Psoas muscle (tissue), 8 donors: ENCODE results near the gene TMEM203. TPM values are rescaled to one million over a fixed set of nuclear protein-coding genes. Genes with fewer than 3 reads are reported as not detected.
A peak's percentile ranks its signal among the peaks of the same experiment; 100 is the strongest.
"Not testable (repeated sequence)": the region's sequence is repeated elsewhere in the genome, so short reads cannot be mapped to it uniquely, and the experiment has no call there.

Experiments
- ATAC-seq, 4 donors: fragments of 200-7000 bp; cut with Tn5 transposase; one replicate each; pipeline ENCODE4 v1.9.1; 2020; ENCODE audit warnings: moderate library complexity in 3 of 4, mild to moderate bottlenecking in 2 of 4
- DNase-seq, 2 donors: peaks; one replicate each; pipeline ENCODE4 v3.0.0-alpha.2; 2020
- H3K27ac ChIP-seq: fragments of 200-600 bp; one replicate; pipeline ENCODE4 v1.8.0; 2022
- H3K27me3 ChIP-seq, 3 donors: fragments of 200-600 bp in 1 of 3; one replicate each; pipeline versions ENCODE4 v1.6.1 to v1.8.0; 2013 to 2022; ENCODE audit warnings: low read length in 2 of 3, mild to moderate bottlenecking in 2 of 3, moderate library complexity in 1 of 3; ENCODE audit not compliant: insufficient read depth in 3 of 3
- H3K36me3 ChIP-seq, 2 donors: fragments of 200-600 bp in 1 of 2; one replicate each; pipeline versions ENCODE4 v1.6.1 to v1.8.0; 2013 to 2022; ENCODE audit warnings: low read depth in 1 of 2, mild to moderate bottlenecking in 1 of 2, moderate library complexity in 1 of 2; ENCODE audit not compliant: insufficient read depth in 1 of 2
- H3K4me1 ChIP-seq: fragments of 200-600 bp; one replicate; pipeline ENCODE4 v1.8.0; 2022
- H3K4me3 ChIP-seq: fragments of 200-600 bp; one replicate; pipeline ENCODE4 v1.8.0; 2022; ENCODE audit warnings: mild to moderate bottlenecking
- H3K9me3 ChIP-seq: fragments of 200-600 bp; one replicate; pipeline ENCODE4 v1.8.0; 2022
- WGBS, 3 donors: extraction: QIAGEN DNeasy Blood & Tissue Kit; methylation state at CpG; one replicate each; pipeline versions ENCODE4 v1.1.6 to v1.1.7; 2013; 5-methylcytosine and 5-hydroxymethylcytosine counted together
- intact Hi-C, 2 donors: fragments of 100-400 bp; cut with DNase I; formaldehyde crosslinking; loops; one replicate each; pipeline versions ENCODE4 v1.11.0 to v1.14.2; 2022
- polyA plus RNA-seq, 3 donors: library from polyadenylated mRNA; stranded (reverse); fragments of 200-250 nt; gene quantifications; one replicate each; pipeline ENCODE4 v1.2.3, GENCODE V29; 2013
- total RNA-seq, 4 donors: library from RNA; stranded (reverse); fragmentation: NEBNext Ultra II Directional in 2 of 4; extraction: Animal tissue kit (Norgen Biotek cat#: 25700) in 2 of 4; gene quantifications; one replicate each; pipeline versions ENCODE4 v1.2.1 to v1.2.4, GENCODE V29; 2021 to 2023
- TF ChIP-seq, protein P1 (sequence below): fragments of 200-600 bp; IDR thresholded peaks from one replicate; pipeline ENCODE4 v1.8.0; 2022; ENCODE audit warnings: antibody characterized with exemption
- donor health status: healthy with polysubstance abuse.
- donor health status: DM: no; HTN: no; CAD: no; lungs with moderate emphysema.
- donor health status: Bipolar disorder and iron deficiency.
- donor health status: healthy.
- donor health status: DM: yes; HTN: yes; CAD: no.
- donor health status: DM: no; HTN: no; CAD: no.
- donor health status: DM: no; HTN: no; CAD: no.
- donor health status: DM: yes; HTN: yes; CAD: no.

The TMEM203 gene
- total and polyA plus RNA-seq, 7 donors = 30.6 to 71.6 (median 36.9) TPM

DNA sequence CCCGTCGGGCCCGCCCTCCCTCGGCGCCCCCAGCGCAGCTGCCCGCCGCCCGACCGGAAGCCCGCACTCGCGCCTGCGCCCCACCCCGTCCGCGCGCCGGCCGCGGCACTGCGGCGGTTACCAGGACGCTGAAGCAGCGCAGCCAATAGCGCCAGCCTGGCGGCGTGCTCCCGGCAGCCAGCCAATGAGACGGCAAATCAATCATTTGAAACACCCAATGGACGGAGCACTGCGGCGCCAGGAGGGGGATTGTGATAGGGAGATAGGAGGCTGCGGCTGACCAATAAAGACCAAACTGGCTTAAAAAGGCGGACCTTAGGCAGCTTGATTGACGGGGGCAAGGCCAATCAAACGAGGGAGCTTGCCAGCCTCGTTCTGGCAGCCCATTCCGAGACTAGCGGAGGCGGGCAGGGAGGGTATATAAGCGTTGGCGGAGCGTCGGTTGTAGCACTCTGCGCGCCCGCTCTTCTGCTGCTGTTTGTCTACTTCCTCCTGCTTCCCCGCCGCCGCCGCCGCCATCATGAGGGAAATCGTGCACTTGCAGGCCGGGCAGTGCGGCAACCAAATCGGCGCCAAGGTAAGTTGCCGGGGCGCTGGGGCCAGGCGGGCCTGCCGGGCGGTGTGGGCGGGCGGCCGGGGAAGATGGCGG, 35.5 kb upstream of the TMEM203 start, which contains the start of gene TUBB4B:
Gene TUBB4B (plus strand): TSS at position 447 of the 649 bp plus-strand sequence. CDS start 74 bp downstream, at position 521.
- intact Hi-C loops = no loop called here
- 0 to 2% (median 1%) methylated on average over 48 to 67 of the region's 67 CpGs for WGBS, 3 donors
- H3K4me3 ChIP-seq = peak within 1 kb of the TSS; percentile 97
- ATAC-seq (peak; percentile 80 to 90 (median 84)), DNase-seq (peak; percentile 100)
- H3K9me3 ChIP-seq = no peaks in the 10 kb centered on the region
- peak within 1 kb of the TSS; percentile 98 for H3K27ac ChIP-seq
- TF ChIP-seq, protein P1, sequence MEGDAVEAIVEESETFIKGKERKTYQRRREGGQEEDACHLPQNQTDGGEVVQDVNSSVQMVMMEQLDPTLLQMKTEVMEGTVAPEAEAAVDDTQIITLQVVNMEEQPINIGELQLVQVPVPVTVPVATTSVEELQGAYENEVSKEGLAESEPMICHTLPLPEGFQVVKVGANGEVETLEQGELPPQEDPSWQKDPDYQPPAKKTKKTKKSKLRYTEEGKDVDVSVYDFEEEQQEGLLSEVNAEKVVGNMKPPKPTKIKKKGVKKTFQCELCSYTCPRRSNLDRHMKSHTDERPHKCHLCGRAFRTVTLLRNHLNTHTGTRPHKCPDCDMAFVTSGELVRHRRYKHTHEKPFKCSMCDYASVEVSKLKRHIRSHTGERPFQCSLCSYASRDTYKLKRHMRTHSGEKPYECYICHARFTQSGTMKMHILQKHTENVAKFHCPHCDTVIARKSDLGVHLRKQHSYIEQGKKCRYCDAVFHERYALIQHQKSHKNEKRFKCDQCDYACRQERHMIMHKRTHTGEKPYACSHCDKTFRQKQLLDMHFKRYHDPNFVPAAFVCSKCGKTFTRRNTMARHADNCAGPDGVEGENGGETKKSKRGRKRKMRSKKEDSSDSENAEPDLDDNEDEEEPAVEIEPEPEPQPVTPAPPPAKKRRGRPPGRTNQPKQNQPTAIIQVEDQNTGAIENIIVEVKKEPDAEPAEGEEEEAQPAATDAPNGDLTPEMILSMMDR = no peak
- H3K36me3 ChIP-seq = peaks cover 0 to 23% of the 10 kb centered on the region in 2 donors
- H3K4me1 ChIP-seq = peaks cover 63% of the 10 kb centered on the region
- no peaks in the 10 kb centered on the region for H3K27me3 ChIP-seq

DNA sequence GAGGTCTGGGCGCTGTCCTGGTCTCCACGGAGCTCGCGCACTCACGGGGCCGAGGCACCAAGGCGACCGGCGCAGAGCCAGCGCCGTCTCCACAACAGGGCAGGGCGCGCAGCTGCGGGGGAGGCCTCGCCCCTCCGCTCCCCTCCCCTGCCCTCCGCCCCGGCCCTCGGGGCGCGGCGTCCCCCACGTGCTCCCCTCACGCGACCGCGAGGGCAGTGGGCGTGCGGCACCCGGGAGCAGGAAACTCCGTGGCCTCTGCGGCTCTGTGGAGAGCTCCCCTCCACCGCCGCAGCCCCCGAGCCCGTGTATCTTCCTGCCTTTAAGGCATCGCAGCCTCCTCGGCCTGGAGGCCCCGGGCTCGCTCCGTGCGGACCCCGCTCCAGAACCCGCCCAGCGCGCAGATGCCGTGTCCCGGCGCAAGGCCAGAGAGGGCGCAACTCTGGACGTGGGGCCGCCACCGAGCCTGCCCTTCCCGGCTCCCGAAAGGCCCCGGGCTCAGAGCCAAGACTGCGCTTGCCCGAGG, 34.9 kb upstream of the TMEM203 start:
- intact Hi-C loops = no loop called here
- peaks cover 65% of the 10 kb centered on the region for H3K4me1 ChIP-seq
- ATAC-seq (peak; percentile 29 to 46 (median 42)), DNase-seq (peak; percentile 80 to 88)
- 0 to 1% (median 0%) methylated on average over 39 to 58 of the region's 58 CpGs for WGBS, 3 donors
- H3K9me3 ChIP-seq = no peaks in the 10 kb centered on the region
- H3K4me3 ChIP-seq = peak overlapping the region; percentile 97
- peaks cover 0 to 23% of the 10 kb centered on the region in 2 donors for H3K36me3 ChIP-seq
- H3K27ac ChIP-seq = peak overlapping the region; percentile 98
- TF ChIP-seq, protein P1 = no peak
- H3K27me3 ChIP-seq = no peaks in the 10 kb centered on the region

DNA sequence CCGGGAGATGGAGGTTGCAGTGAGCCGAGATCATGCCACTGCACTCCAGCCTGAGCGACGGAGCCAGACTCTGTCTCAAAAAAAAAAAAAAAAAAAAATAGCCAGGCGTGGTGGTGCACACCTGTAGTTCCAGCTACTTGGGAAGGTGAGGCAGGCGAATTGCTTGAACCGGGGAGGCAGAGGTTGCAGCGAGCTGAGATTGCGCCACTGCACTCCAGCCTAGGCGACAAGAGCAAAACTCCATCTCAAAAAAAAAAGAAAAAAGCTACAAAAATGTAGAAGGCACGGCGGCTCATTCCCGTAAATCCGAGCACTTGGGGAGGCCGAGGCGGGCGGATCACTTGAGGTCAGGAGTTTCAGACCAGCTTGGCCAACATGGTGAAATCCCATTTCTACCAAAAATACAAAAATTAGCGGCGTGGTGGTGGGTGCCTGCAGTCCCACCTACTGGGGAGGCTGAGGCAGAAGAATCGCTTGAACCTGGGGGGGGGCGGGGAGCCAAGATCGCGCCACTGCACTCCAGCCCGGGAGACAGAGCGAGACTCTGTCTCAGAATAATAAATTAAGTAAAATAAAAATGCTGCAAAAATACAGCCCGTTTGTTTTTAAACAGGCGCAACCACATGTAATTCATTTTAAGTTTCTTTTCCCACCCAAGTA, 34.2 kb upstream of the TMEM203 start:
- 50 to 55% (median 52%) methylated on average over 27 of the region's 27 CpGs for WGBS, 3 donors
- DNase-seq, H3K27me3 ChIP-seq, ATAC-seq, H3K9me3 ChIP-seq, intact Hi-C loops: not testable (repeated sequence)
- peaks cover 0 to 23% of the 10 kb centered on the region in 2 donors for H3K36me3 ChIP-seq
- peaks cover 62% of the 10 kb centered on the region for H3K4me1 ChIP-seq
- H3K4me3 ChIP-seq = peak overlapping the region; percentile 97
- H3K27ac ChIP-seq = peak overlapping the region; percentile 98

DNA sequence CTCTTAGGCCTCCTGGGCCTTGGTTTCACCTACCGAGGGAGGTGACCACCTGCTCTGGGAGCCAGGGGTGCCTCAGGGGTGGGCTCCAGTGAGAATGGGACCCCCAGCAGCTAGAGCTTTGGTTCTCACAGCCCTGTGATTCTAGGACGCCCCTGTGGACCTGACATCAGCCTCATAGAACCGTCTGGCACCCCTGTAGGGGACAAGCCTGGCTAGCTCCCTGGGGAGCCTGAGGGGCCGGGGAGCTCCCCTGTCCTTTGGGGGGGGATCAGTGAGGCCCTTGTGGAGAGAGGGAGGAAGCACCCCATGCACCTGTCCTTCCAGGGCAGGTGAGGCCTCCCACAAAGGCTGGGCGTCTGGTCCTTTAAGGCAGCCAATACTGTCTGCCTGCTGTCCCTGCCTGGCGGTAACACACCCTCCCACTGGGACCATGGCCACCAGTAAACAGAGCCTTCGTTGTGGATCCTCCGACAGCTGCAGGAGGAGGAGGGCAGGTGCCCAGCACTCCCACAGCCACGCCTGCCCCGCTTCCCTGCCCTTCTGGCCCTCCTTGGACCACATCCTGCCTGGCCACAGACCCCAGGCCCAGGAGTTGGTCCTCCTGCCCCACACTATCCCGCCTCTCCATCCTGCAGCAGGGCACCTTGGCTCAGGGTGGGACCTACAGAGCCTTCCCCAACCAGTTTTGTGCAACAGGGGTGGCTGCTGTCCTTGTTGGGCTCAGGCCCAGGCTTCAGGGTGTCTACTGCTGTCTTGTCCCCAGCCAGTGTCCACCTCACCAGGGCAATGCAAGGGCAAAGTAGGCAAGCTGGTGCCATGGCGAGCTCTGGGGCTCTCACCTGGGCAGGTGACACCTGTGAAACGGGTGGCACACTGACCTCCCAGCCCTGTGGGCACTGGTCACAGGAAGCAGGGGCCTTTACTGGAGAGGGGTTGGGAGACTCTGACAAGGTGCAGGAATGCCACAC, 32.6 kb upstream of the TMEM203 start:
- peak in 1 of 2 donors; percentile 68 for DNase-seq
- no peak overlapping the region for H3K4me3 ChIP-seq
- TF ChIP-seq, protein P1 = no peak
- H3K4me1 ChIP-seq = peaks cover 47% of the 10 kb centered on the region
- H3K27ac ChIP-seq = peak overlapping the region; percentile 85
- peaks cover 0 to 13% of the 10 kb centered on the region in 2 donors for H3K36me3 ChIP-seq
- 35 to 46% (median 42%) methylated on average over 10 to 13 of the region's 13 CpGs for WGBS, 3 donors
- intact Hi-C loops = no loop called here
- peaks cover 0 to 7% (median 0%) of the 10 kb centered on the region in 3 donors for H3K27me3 ChIP-seq
- H3K9me3 ChIP-seq = no peaks in the 10 kb centered on the region
- peak in 1 of 4 donors; percentile 57 for ATAC-seq
